ENCODE results near the gene ELAVL1. TPM values are rescaled to one million over a fixed set of nuclear protein-coding genes. Genes with fewer than 3 reads are reported as not detected.
A peak's percentile ranks its signal among the peaks of the same experiment; 100 is the strongest.

The ELAVL1 gene
- total and polyA plus RNA-seq, 2 of the 13 experiments (the other 11 are each of a cell fraction or from before 2014, with no cell fraction given), result 27.9 to 38.4 TPM

DNA sequence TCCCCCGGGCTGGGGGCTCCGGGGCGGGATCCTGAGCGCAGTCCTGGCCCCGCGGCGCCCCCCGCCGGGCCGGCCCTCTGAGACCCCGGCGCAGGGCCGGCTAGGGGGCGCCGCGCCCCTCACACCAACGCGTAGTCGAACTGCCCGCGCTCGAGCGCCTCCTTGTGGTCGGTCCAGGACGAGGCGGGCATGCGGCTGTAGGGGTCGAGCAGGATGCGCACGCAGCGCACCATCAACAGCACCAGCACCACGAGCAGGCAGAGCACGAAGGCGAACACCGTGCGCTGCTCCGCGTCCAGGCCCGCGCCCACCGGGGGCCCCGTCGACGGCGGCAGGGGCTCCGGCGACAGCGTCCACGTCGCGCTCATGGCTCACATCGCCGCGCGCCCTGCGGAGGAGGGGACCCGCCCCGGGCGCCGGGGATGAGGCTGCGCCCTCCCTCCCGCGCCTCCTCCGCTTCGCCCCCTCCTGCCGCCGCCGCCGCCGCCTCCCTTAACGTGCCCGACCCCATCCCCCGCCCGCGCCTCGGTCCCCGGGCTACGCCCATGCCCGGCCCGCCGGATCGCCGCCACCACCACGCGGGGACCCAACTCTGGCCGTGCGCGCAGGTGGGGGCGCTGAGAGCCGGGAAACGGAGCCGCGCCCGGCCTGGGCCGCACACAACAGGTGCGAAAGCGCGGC, 80.1 kb downstream of the ELAVL1 start (continued):
- TF ChIP-seq, protein P1, sequence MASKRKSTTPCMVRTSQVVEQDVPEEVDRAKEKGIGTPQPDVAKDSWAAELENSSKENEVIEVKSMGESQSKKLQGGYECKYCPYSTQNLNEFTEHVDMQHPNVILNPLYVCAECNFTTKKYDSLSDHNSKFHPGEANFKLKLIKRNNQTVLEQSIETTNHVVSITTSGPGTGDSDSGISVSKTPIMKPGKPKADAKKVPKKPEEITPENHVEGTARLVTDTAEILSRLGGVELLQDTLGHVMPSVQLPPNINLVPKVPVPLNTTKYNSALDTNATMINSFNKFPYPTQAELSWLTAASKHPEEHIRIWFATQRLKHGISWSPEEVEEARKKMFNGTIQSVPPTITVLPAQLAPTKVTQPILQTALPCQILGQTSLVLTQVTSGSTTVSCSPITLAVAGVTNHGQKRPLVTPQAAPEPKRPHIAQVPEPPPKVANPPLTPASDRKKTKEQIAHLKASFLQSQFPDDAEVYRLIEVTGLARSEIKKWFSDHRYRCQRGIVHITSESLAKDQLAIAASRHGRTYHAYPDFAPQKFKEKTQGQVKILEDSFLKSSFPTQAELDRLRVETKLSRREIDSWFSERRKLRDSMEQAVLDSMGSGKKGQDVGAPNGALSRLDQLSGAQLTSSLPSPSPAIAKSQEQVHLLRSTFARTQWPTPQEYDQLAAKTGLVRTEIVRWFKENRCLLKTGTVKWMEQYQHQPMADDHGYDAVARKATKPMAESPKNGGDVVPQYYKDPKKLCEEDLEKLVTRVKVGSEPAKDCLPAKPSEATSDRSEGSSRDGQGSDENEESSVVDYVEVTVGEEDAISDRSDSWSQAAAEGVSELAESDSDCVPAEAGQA (IDR thresholded peaks at IDR 0.05; ENCODE audit: low read depth), result no peak; the same call in 1 of the 2 replicates
- TF ChIP-seq, protein P1 (CRISPR knock-in tag; IDR thresholded peaks at IDR 0.05; ENCODE audit: borderline replicate concordance), result 0 out of 2 replicates have a peak, but pooled peaks have one; percentile 82
- TF ChIP-seq, protein P2, sequence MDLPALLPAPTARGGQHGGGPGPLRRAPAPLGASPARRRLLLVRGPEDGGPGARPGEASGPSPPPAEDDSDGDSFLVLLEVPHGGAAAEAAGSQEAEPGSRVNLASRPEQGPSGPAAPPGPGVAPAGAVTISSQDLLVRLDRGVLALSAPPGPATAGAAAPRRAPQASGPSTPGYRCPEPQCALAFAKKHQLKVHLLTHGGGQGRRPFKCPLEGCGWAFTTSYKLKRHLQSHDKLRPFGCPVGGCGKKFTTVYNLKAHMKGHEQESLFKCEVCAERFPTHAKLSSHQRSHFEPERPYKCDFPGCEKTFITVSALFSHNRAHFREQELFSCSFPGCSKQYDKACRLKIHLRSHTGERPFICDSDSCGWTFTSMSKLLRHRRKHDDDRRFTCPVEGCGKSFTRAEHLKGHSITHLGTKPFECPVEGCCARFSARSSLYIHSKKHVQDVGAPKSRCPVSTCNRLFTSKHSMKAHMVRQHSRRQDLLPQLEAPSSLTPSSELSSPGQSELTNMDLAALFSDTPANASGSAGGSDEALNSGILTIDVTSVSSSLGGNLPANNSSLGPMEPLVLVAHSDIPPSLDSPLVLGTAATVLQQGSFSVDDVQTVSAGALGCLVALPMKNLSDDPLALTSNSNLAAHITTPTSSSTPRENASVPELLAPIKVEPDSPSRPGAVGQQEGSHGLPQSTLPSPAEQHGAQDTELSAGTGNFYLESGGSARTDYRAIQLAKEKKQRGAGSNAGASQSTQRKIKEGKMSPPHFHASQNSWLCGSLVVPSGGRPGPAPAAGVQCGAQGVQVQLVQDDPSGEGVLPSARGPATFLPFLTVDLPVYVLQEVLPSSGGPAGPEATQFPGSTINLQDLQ (CRISPR knock-in tag; IDR thresholded peaks at IDR 0.05), result 0 out of 2 replicates have a peak, but pooled peaks have one; percentile 77
- TF ChIP-seq, protein P3, sequence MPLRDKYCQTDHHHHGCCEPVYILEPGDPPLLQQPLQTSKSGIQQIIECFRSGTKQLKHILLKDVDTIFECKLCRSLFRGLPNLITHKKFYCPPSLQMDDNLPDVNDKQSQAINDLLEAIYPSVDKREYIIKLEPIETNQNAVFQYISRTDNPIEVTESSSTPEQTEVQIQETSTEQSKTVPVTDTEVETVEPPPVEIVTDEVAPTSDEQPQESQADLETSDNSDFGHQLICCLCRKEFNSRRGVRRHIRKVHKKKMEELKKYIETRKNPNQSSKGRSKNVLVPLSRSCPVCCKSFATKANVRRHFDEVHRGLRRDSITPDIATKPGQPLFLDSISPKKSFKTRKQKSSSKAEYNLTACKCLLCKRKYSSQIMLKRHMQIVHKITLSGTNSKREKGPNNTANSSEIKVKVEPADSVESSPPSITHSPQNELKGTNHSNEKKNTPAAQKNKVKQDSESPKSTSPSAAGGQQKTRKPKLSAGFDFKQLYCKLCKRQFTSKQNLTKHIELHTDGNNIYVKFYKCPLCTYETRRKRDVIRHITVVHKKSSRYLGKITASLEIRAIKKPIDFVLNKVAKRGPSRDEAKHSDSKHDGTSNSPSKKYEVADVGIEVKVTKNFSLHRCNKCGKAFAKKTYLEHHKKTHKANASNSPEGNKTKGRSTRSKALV (CRISPR knock-in tag; IDR thresholded peaks at IDR 0.05), result peak; percentile 86
- TF ChIP-seq NCOA5 (CRISPR knock-in tag; IDR thresholded peaks at IDR 0.05), result no peak
- TF ChIP-seq RAD21 (CRISPR knock-in tag; IDR thresholded peaks at IDR 0.05), result peak; percentile 89
- no peak for TF ChIP-seq MAFF (IDR thresholded peaks at IDR 0.05; ENCODE audit: low read depth, low read length)
- no peak for TF ChIP-seq ZNF180 (CRISPR knock-in tag; IDR thresholded peaks at IDR 0.05; ENCODE audit: borderline replicate concordance, low read depth)
- no peak for TF ChIP-seq ZSCAN30 (CRISPR knock-in tag; IDR thresholded peaks at IDR 0.05)
- TF ChIP-seq NR2F6 (IDR thresholded peaks at IDR 0.05), result no peak
- TF ChIP-seq NR2F6 (CRISPR knock-in tag; IDR thresholded peaks at IDR 0.05), result peak; percentile 74
- TF ChIP-seq ZMYM4 (CRISPR knock-in tag; IDR thresholded peaks at IDR 0.05), result peak; percentile 64
- peak; percentile 91; the same call in 1 of the 2 replicates for TF ChIP-seq ZNF451 (CRISPR knock-in tag; IDR thresholded peaks at IDR 0.05)
- TF ChIP-seq HNRNPL (IDR thresholded peaks at IDR 0.05; ENCODE audit: low read depth, low read length), result no peak
- TF ChIP-seq GATAD1 (CRISPR knock-in tag; IDR thresholded peaks at IDR 0.05), result peak; percentile 57; the same call in 1 of the 2 replicates
- peak; percentile 84 for TF ChIP-seq SALL2 (CRISPR knock-in tag; IDR thresholded peaks at IDR 0.05)
- TF ChIP-seq ZNF282 (IDR thresholded peaks at IDR 0.05; ENCODE audit: partially characterized antibody), result no peak
- no peak for TF ChIP-seq FOXJ3 (CRISPR knock-in tag; IDR thresholded peaks at IDR 0.05; ENCODE audit: borderline replicate concordance)
- peak; percentile 85; the same call in 1 of the 2 replicates for TF ChIP-seq ZNF766 (CRISPR knock-in tag; IDR thresholded peaks at IDR 0.05; ENCODE audit: borderline replicate concordance)
- TF ChIP-seq BORCS8-MEF2B (CRISPR knock-in tag; IDR thresholded peaks at IDR 0.05), result peak; percentile 82; the same call in 1 of the 2 replicates
- TF ChIP-seq TBX3 (IDR thresholded peaks at IDR 0.05; ENCODE audit: borderline replicate concordance), result no peak
